Measurements from ENCODE around the gene SERPINB10. TPM values are rescaled to one million over a fixed set of nuclear protein-coding genes. Genes with fewer than 3 reads are reported as not detected.

Gene SERPINB10
- total and polyA plus RNA-seq, 7 donors: 0.39 TPM; not detected in 6

DNA sequence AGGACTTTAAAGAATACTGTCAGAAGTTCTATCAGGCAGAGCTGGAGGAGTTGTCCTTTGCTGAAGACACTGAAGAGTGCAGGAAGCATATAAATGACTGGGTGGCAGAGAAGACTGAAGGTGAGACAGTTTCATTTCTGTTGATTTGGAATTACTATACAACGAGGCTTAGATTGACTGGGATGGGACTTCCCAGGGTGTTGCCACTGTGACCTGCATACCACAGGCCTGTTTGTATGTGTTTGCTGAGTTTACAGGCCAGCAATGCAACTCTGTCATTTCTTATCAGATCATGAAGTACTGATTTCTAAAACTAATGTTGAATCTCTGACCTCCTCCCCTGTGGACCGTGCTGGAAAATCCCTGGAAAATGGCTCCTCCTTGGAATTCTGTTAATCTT lies 74.0 kb downstream of the SERPINB10 start:
- Histone ChIP-seq H3K36me3 (ENCODE audit: insufficient read depth in 1 of 2, low read depth in 1 of 2) (peaks cover 9 to 38% of the 10 kb centered on the region in 2 donors), H3K4me1 (no peaks in the 10 kb centered on the region), H3K4me3 (no peak overlapping the region), H3K27me3 (ENCODE audit: insufficient read depth in 3 of 3, low read length in 2 of 3) (no peaks in the 10 kb centered on the region), H3K9me3 (no peaks in the 10 kb centered on the region), H3K27ac (no peak overlapping the region)
- WGBS, 3 donors: 67 to 78% (median 76%) methylated on average over 2 of the region's 2 CpGs
- ATAC-seq: no peak
- TF ChIP-seq, protein P1, sequence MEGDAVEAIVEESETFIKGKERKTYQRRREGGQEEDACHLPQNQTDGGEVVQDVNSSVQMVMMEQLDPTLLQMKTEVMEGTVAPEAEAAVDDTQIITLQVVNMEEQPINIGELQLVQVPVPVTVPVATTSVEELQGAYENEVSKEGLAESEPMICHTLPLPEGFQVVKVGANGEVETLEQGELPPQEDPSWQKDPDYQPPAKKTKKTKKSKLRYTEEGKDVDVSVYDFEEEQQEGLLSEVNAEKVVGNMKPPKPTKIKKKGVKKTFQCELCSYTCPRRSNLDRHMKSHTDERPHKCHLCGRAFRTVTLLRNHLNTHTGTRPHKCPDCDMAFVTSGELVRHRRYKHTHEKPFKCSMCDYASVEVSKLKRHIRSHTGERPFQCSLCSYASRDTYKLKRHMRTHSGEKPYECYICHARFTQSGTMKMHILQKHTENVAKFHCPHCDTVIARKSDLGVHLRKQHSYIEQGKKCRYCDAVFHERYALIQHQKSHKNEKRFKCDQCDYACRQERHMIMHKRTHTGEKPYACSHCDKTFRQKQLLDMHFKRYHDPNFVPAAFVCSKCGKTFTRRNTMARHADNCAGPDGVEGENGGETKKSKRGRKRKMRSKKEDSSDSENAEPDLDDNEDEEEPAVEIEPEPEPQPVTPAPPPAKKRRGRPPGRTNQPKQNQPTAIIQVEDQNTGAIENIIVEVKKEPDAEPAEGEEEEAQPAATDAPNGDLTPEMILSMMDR (IDR thresholded peaks at IDR 0.05): no peak
- DNase-seq: no peak
- intact Hi-C loops (cut with DNase I): loop anchor here in 1 of 2 donors (10.0 kb wide), 1 partner anchor 157 kb away; no protein-coding TSS in a partner anchor

DNA sequence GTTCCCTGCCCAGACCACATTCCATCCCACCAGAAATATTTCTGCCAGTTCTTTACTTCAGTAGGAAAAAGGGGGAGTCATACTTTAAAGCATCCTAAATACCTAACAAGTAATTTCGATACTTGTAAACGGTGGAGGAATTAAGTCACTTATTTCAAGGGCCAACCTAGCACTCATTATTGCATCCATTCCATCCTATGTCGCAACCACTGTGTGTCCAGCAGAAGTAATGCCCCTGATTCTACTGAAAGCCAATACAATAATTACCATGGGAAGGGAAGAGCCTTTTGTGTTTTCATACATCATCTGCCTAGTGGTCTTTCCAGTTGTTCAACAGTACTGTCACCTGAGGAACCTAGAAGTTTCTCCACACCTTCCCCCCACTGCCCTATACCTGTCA lies 74.6 kb downstream of the SERPINB10 start:
- ATAC-seq: no peak
- Histone ChIP-seq H3K9me3 (no peaks in the 10 kb centered on the region), H3K27me3 (ENCODE audit: insufficient read depth in 3 of 3, low read length in 2 of 3) (no peaks in the 10 kb centered on the region), H3K36me3 (ENCODE audit: insufficient read depth in 1 of 2, low read depth in 1 of 2) (peaks cover 9 to 41% of the 10 kb centered on the region in 2 donors), H3K4me1 (no peaks in the 10 kb centered on the region), H3K27ac (no peak overlapping the region), H3K4me3 (no peak overlapping the region)
- intact Hi-C loops (cut with DNase I): loop anchor here in 1 of 2 donors (10.0 kb wide), 1 partner anchor 158 kb away; no protein-coding TSS in a partner anchor
- TF ChIP-seq, protein P1 (IDR thresholded peaks at IDR 0.05): no peak
- WGBS, 3 donors: 89 to 96% (median 90%) methylated on average over 3 of the region's 3 CpGs
- no peak for DNase-seq

Other genes with a start within 250 kb of the SERPINB10 start
- gene SERPINB3, start 246.1 kb upstream of the SERPINB10 start, total RNA-seq: under 1 TPM in 1 of 4 donors, not detected in 3; 0.12 TPM
- under 1 TPM; 0.03 to 0.08 (median 0.06) TPM for gene SERPINB3, start 246.1 kb upstream of the SERPINB10 start, polyA plus RNA-seq
- not detected for gene SERPINB11, start 205.0 kb upstream of the SERPINB10 start, total RNA-seq
- not detected for gene SERPINB11, start 205.0 kb upstream of the SERPINB10 start, polyA plus RNA-seq
- not detected for gene SERPINB7, start 132.5 kb upstream of the SERPINB10 start, total RNA-seq
- gene SERPINB7, start 132.5 kb upstream of the SERPINB10 start, polyA plus RNA-seq: not detected
- gene SERPINB2, start 20.3 kb upstream of the SERPINB10 start, total RNA-seq: under 1 TPM in 2 of 4 donors, not detected in 2; 0.20 to 0.22 TPM
- gene SERPINB2, start 20.3 kb upstream of the SERPINB10 start, polyA plus RNA-seq: under 1 TPM in 2 of 3 donors, not detected in 1; 0.03 to 0.15 TPM
- not detected for gene HMSD, start 41.3 kb downstream of the SERPINB10 start, total RNA-seq
- gene HMSD, start 41.3 kb downstream of the SERPINB10 start, polyA plus RNA-seq: under 1 TPM in 1 of 3 donors, not detected in 2; 0.03 TPM
- gene SERPINB8, start 62.1 kb downstream of the SERPINB10 start, total RNA-seq: 1 to 10 TPM in 3 of 4 donors, under 1 TPM in 1; 0.84 to 6.2 (median 4.4) TPM
- 10 to 100 TPM in 1 of 3 donors, 1 to 10 TPM in 2; 1.8 to 31.3 (median 2.5) TPM for gene SERPINB8, start 62.1 kb downstream of the SERPINB10 start, polyA plus RNA-seq
- not detected for gene LINC00305, start 241.1 kb downstream of the SERPINB10 start, total RNA-seq
- gene LINC00305, start 241.1 kb downstream of the SERPINB10 start, polyA plus RNA-seq: not detected

Measured in psoas muscle (tissue), 8 donors.